Activated B cell treated with CpG ODN at 0.5 μM for 24 hours (primary cell): ENCODE results near the gene RPLP2. TPM values are rescaled to one million over a fixed set of nuclear protein-coding genes. Genes with fewer than 3 reads are reported as not detected.

Experiments used
- ATAC-seq: fragments of 200-7000 bp; cut with Tn5 transposase; one replicate; pipeline ENCODE4 v1.10.0; 2021; ENCODE audit warnings: low read depth, mild to moderate bottlenecking, moderate library complexity
- CTCF ChIA-PET: fragments of 350-600 bp; sonication (Branson Sonifier 250); formaldehyde crosslinking; loops from one replicate; lab custom pipeline; 2021; ENCODE audit warnings: antibody characterized with exemption; lab: Charles Lee
- POLR2A ChIA-PET: fragments of 350-600 bp; sonication (Branson Sonifier 250); formaldehyde crosslinking; loops from one replicate; lab custom pipeline; 2021; ENCODE audit warnings: antibody characterized with exemption; lab: Charles Lee
- DNase-seq: peaks from one replicate; pipeline ENCODE4 v3.0.0; 2022
- H3K27ac Mint-ChIP-seq: one replicate; pipeline ENCODE4 v1.8.0; 2020; ENCODE audit warnings: mixed read lengths
- H3K27me3 Mint-ChIP-seq: one replicate; pipeline ENCODE4 v1.8.0; 2021; ENCODE audit warnings: mixed read lengths
- H3K36me3 Mint-ChIP-seq: one replicate; pipeline ENCODE4 v1.8.0; 2021; ENCODE audit warnings: low read depth, mixed read lengths
- H3K4me1 Mint-ChIP-seq: one replicate; pipeline ENCODE4 v1.8.0; 2021; ENCODE audit warnings: mixed read lengths
- H3K4me3 Mint-ChIP-seq: one replicate; pipeline ENCODE4 v1.8.0; 2020; ENCODE audit warnings: mild to moderate bottlenecking, mixed read lengths
- H3K9me3 Mint-ChIP-seq: one replicate; pipeline ENCODE4 v1.8.0; 2020; ENCODE audit warnings: mixed read lengths
- intact Hi-C: fragments of 100-400 bp; cut with micrococcal nuclease; formaldehyde crosslinking; loops from one replicate; pipeline ENCODE4 v1.15.1; 2024
- total RNA-seq: library from RNA; stranded (reverse); gene quantifications from 2 replicates; pipeline ENCODE4 v1.2.3, GENCODE V29; 2022
- TF ChIP-seq, protein P1 (sequence below): fragments of 200-600 bp; IDR thresholded peaks from one replicate; pipeline ENCODE4 v1.8.0; 2022; ENCODE audit warnings: antibody characterized with exemption, mild to moderate bottlenecking

RPLP2 gene
- total RNA-seq, 1 donor from 2014 or later: 4,124 TPM

- ATAC-seq: no peak
- Mint-ChIP-seq H3K27me3 (no peaks in the 10 kb centered on the region), H3K4me1 (peaks cover 13% of the 10 kb centered on the region), H3K4me3 (no peak overlapping the region), H3K27ac (no peak overlapping the region), H3K9me3 (no peaks in the 10 kb centered on the region), H3K36me3 (peaks cover 22% of the 10 kb centered on the region)
- DNase-seq: no peak
- intact Hi-C loops: no loop called here
- POLR2A ChIA-PET: no interaction called here
- TF ChIP-seq, protein P1, sequence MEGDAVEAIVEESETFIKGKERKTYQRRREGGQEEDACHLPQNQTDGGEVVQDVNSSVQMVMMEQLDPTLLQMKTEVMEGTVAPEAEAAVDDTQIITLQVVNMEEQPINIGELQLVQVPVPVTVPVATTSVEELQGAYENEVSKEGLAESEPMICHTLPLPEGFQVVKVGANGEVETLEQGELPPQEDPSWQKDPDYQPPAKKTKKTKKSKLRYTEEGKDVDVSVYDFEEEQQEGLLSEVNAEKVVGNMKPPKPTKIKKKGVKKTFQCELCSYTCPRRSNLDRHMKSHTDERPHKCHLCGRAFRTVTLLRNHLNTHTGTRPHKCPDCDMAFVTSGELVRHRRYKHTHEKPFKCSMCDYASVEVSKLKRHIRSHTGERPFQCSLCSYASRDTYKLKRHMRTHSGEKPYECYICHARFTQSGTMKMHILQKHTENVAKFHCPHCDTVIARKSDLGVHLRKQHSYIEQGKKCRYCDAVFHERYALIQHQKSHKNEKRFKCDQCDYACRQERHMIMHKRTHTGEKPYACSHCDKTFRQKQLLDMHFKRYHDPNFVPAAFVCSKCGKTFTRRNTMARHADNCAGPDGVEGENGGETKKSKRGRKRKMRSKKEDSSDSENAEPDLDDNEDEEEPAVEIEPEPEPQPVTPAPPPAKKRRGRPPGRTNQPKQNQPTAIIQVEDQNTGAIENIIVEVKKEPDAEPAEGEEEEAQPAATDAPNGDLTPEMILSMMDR: no peak
- CTCF ChIA-PET: no interaction called here
Observed at GRCh38 chr11:773830-774229, 35.9 kb upstream of the RPLP2 start.

DNA sequence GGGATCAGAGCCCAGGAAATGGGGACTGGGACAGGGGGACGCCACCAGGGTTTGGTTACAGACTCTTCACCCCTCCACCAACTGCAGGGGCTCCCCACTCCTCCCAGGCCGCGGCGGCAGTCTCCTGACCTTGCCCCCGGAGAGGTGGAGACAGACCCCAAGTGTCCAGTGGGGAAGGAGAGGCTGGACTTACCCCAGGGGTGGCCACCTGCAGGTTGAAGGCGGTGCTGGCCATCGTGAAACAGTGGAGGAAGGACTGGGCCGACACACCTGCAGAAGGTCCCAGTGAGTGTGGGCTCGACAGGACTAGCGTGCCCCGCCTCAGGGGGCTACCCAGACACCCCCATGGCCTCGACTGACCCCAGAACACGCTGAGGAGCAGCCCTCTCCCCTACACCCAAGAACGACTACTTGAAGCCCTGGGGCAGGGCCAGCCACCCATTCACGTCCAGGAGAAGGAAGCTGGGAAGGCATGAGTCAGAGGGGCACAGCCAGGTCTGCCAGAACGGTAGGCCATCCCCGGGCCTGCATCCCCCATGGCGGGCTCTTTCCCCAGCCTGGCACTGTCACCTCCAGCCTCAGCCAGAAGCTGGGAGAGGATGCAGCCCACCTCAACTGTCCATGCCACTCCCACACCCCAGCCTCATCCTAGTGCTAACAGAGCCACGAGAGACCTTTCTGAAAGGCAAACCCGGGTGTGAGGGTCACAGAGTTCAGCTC lies 34.7 kb upstream of the RPLP2 start:
- ChIA-PET CTCF (no interaction called here), POLR2A (interaction anchor here (1.0 kb wide), 1 partner anchor 160 kb away, joined by 3 read pairs; no protein-coding TSS in a partner anchor)
- intact Hi-C loops: no loop called here

GRCh38 chr11:776263-776560 lies 33.6 kb upstream of the RPLP2 start:
- Mint-ChIP-seq H3K9me3 (no peaks in the 10 kb centered on the region), H3K27ac (peak overlapping the region; percentile 56), H3K4me1 (peaks cover 16% of the 10 kb centered on the region), H3K27me3 (no peaks in the 10 kb centered on the region), H3K36me3 (peaks cover 7% of the 10 kb centered on the region), H3K4me3 (peak overlapping the region; percentile 80)
- DNase-seq: no peak
- ATAC-seq: no peak
- ChIA-PET POLR2A (interaction anchor here (0.7 to 2.7 kb wide), 6 partner anchors 17 to 48 kb away, joined by 3 to 23 read pairs (median 4); partner anchors contain the start of genes RPLP2 and TALDO1), CTCF (no interaction called here)
- intact Hi-C loops: loop anchor here (2.0 kb wide), 1 partner anchor 67 kb away; the partner anchor contains the start of genes POLR2L and TSPAN4
- TF ChIP-seq, protein P1: no peak

More for the DNA sequence above, 34.7 kb upstream of the RPLP2 start:
- H3K27ac Mint-ChIP-seq: peak overlapping the region; percentile 41
- ATAC-seq: no peak
- no peak for DNase-seq
- H3K4me3 Mint-ChIP-seq: peak overlapping the region; percentile 66
- no peaks in the 10 kb centered on the region for H3K9me3 Mint-ChIP-seq
- H3K27me3 Mint-ChIP-seq: no peaks in the 10 kb centered on the region
- peaks cover 16% of the 10 kb centered on the region for H3K4me1 Mint-ChIP-seq
- H3K36me3 Mint-ChIP-seq: peaks cover 15% of the 10 kb centered on the region
- TF ChIP-seq, protein P1: no peak

- H3K9me3 Mint-ChIP-seq: no peaks in the 10 kb centered on the region
- no peaks in the 10 kb centered on the region for H3K27me3 Mint-ChIP-seq
- H3K27ac Mint-ChIP-seq: peak overlapping the region; percentile 56
- peak; percentile 51 for ATAC-seq
- intact Hi-C loops: loop anchor here (1.0 to 2.0 kb wide), 4 partner anchors 11 to 66 kb away; partner anchors contain the start of genes POLR2L, TALDO1 and TSPAN4
- peak overlapping the region; percentile 80 for H3K4me3 Mint-ChIP-seq
- TF ChIP-seq, protein P1: no peak
- ChIA-PET CTCF (no interaction called here), POLR2A (interaction anchor here (0.5 to 2.7 kb wide), 9 partner anchors 19 to 448 kb away, joined by 3 to 23 read pairs (median 4); partner anchors contain the start of genes IRF7, RPLP2, SLC25A22 and TALDO1)
- DNase-seq: no peak
- peaks cover 16% of the 10 kb centered on the region for H3K4me1 Mint-ChIP-seq
- peaks cover 5% of the 10 kb centered on the region for H3K36me3 Mint-ChIP-seq
Observed at GRCh38 chr11:776561-777287, 33.0 kb upstream of the RPLP2 start.
